HL-60 (cell line): ENCODE measurements around the gene S1PR1.

Source experiments
- CTCF ChIP-seq: IDR thresholded peaks from one replicate; pipeline ENCODE4 v1.5.1; 2011; ENCODE audit warnings: low read length, control low read depth, inconsistent platforms; ENCODE audit not compliant: insufficient read depth
- POLR2AphosphoS5 ChIP-seq: IDR thresholded peaks from 2 replicates; pipeline ENCODE4 v1.6.1; 2012; ENCODE audit warnings: low read depth
- REST ChIP-seq: IDR thresholded peaks from 2 replicates; pipeline ENCODE4 v1.6.1; 2012; ENCODE audit warnings: low read depth; ENCODE audit not compliant: insufficient replicate concordance

DNA sequence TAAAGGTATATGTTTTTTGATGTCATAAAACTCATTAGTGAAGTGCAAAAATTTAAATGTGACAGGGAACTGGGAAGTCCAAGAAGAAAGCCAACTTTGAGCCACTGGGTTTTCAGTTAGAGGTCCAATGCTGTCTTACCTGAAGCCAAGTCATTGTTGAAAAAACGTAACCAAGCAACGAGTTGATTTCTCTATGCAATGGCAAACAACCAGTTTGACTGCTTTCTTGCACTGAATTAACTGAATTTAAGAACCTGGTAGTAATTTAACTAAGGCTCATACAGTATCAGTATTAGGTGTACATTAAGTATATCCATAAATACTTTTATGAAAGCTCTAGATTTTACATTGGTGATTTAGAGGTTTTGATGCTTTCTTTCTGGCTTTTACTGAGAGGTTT is 20.2 kb upstream of the S1PR1 start:
- TF ChIP-seq POLR2AphosphoS5 (no peak), CTCF (no peak), REST (no peak)
